ENCODE measurements around the gene TRNP1.

Gene TRNP1

GRCh38 chr1:27003745-27004470 lies 10.4 kb downstream of the TRNP1 start:
- DNase-seq = no peak

- no peak for DNase-seq
Measured at GRCh38 chr1:27004471-27005165, 11.1 kb downstream of the TRNP1 start.

GRCh38 chr1:27005166-27005530 lies 11.7 kb downstream of the TRNP1 start:
- DNase-seq = no peak

- DNase-seq = no peak
Measured at GRCh38 chr1:27005648-27006496, 12.4 kb downstream of the TRNP1 start.

- DNase-seq = no peak
Measured at GRCh38 chr1:27006683-27007082, 13.2 kb downstream of the TRNP1 start.

GRCh38 chr1:27007909-27008582 lies 14.6 kb downstream of the TRNP1 start:
- no peak for DNase-seq

- no peak for DNase-seq
Measured at GRCh38 chr1:27009601-27010197, 16.2 kb downstream of the TRNP1 start.

GRCh38 chr1:27010226-27010994 lies 16.9 kb downstream of the TRNP1 start:
- DNase-seq = no peak

- DNase-seq = no peak
Measured at GRCh38 chr1:27011058-27011764, 17.7 kb downstream of the TRNP1 start.

- DNase-seq = no peak
Measured at GRCh38 chr1:27011976-27012563, 18.6 kb downstream of the TRNP1 start.

- no peak for DNase-seq
Measured at GRCh38 chr1:27015260-27015659, 21.8 kb downstream of the TRNP1 start.

- no peak for DNase-seq
Measured at GRCh38 chr1:27016376-27016775, 22.9 kb downstream of the TRNP1 start.

- DNase-seq = no peak
Measured at GRCh38 chr1:27017207-27017606, 23.7 kb downstream of the TRNP1 start.

GRCh38 chr1:27018316-27018715 lies 24.8 kb downstream of the TRNP1 start:
- DNase-seq = no peak

GRCh38 chr1:27021354-27022031 lies 28.0 kb downstream of the TRNP1 start:
- peak; percentile 10 for DNase-seq

GRCh38 chr1:27025718-27026117 lies 32.2 kb downstream of the TRNP1 start:
- no peak for DNase-seq

GRCh38 chr1:27026621-27027574 lies 33.4 kb downstream of the TRNP1 start:
- no peak for DNase-seq

GRCh38 chr1:27027575-27028250 lies 34.2 kb downstream of the TRNP1 start:
- DNase-seq = no peak
